Brain microvascular endothelial cell (primary cell): ENCODE data around the gene PTPRN.

ENCODE experiments used
- DNase-seq: peaks from one replicate; pipeline ENCODE4 v3.0.0-alpha.2; 2020
- H3K27ac ChIP-seq: fragments of 250-450 bp; sonication (Bioruptor Pico); 2 replicates; pipeline ENCODE4 v1.5.1; 2020; ENCODE audit warnings: mild to moderate bottlenecking, moderate library complexity
- H3K27me3 ChIP-seq: fragments of 250-450 bp; sonication (Bioruptor Pico); replicated peaks from 2 replicates; pipeline ENCODE4 v1.5.1; 2020; ENCODE audit warnings: mild to moderate bottlenecking
- H3K36me3 ChIP-seq: fragments of 250-450 bp; sonication (Bioruptor Pico); replicated peaks from 2 replicates; pipeline ENCODE4 v1.5.1; 2020; ENCODE audit warnings: mild to moderate bottlenecking
- H3K4me3 ChIP-seq: 2 replicates; pipeline ENCODE4 v1.5.1; 2011; ENCODE audit warnings: low read depth, mild to moderate bottlenecking, control low read depth, low read length, moderate library complexity
- CTCF ChIP-seq: IDR thresholded peaks from 2 replicates; pipeline ENCODE4 v1.5.1; 2011; ENCODE audit warnings: low read depth, mild to moderate bottlenecking, moderate library complexity, low read length, control low read depth, inconsistent platforms; ENCODE audit errors: missing control alignments
- in situ Hi-C: cut with HindIII; loops from 2 replicates; pipeline ENCODE4 v1.10.0; 2017; ENCODE audit warnings: low sequenced_read_pairs, low pct_ligation_motif_present

PTPRN gene

GRCh38 chr2:219331560-219332213 lies 22.5 kb upstream of the PTPRN start:
- H3K27me3 ChIP-seq, result peaks cover 34% of the 10 kb centered on the region
- TF ChIP-seq CTCF, result no peak
- in situ Hi-C loops, result no loop called here
- H3K4me3 ChIP-seq, result no peak overlapping the region
- H3K36me3 ChIP-seq, result no peaks in the 10 kb centered on the region
- no peak overlapping the region for H3K27ac ChIP-seq
- DNase-seq, result peak; percentile 18

GRCh38 chr2:219327719-219328118 lies 18.5 kb upstream of the PTPRN start:
- Histone ChIP-seq H3K4me3 (no peak overlapping the region), H3K27ac (no peak overlapping the region), H3K36me3 (no peaks in the 10 kb centered on the region), H3K27me3 (peaks cover 19% of the 10 kb centered on the region)
- TF ChIP-seq CTCF, result no peak
- in situ Hi-C loops, result no loop called here
- no peak for DNase-seq

GRCh38 chr2:219325657-219326315 lies 16.6 kb upstream of the PTPRN start:
- DNase-seq, result no peak
- no peak overlapping the region for H3K27ac ChIP-seq
- no peak for TF ChIP-seq CTCF
- H3K27me3 ChIP-seq, result peaks cover under 1% of the 10 kb centered on the region
- in situ Hi-C loops, result no loop called here
- H3K36me3 ChIP-seq, result no peaks in the 10 kb centered on the region
- no peak overlapping the region for H3K4me3 ChIP-seq

- no peak overlapping the region for H3K4me3 ChIP-seq
- no peaks in the 10 kb centered on the region for H3K36me3 ChIP-seq
- in situ Hi-C loops, result no loop called here
- no peak for DNase-seq
- TF ChIP-seq CTCF, result no peak
- no peak overlapping the region for H3K27ac ChIP-seq
- no peaks in the 10 kb centered on the region for H3K27me3 ChIP-seq
These were observed 15.9 kb upstream of the PTPRN start for GRCh38 chr2:219325136-219325535.

- Histone ChIP-seq H3K4me3 (no peak overlapping the region), H3K36me3 (no peaks in the 10 kb centered on the region), H3K27ac (no peak overlapping the region), H3K27me3 (no peaks in the 10 kb centered on the region)
- in situ Hi-C loops, result no loop called here
- DNase-seq, result no peak
- no peak for TF ChIP-seq CTCF
These were observed 14.2 kb upstream of the PTPRN start for GRCh38 chr2:219323434-219323833.
